Caki2 (cell line): ENCODE measurements around the gene STK10. TPM values are rescaled to one million over a fixed set of nuclear protein-coding genes. Genes with fewer than 3 reads are reported as not detected.

Experiments used
- DNase-seq: peaks from one replicate; pipeline ENCODE4 v3.0.0-alpha.2; 2015; ENCODE audit warnings: low read depth
- in situ Hi-C: cut with HindIII; loops from 2 replicates; pipeline ENCODE4 v1.10.0; 2016; ENCODE audit warnings: low sequenced_read_pairs, low pct_unique_long_range_greater_than_20kb, mixed read lengths
- total RNA-seq: library from RNA; depleted of rRNA; stranded (reverse); fragments of >200 nt; shearing (Covaris generic); gene quantifications from 2 replicates; pipeline ENCODE4 v1.2.3, GENCODE V29; 2014; ENCODE audit warnings: low replicate concordance

STK10 gene
- total RNA-seq, 1 experiment from 2014 or later: 4.0 TPM

DNA sequence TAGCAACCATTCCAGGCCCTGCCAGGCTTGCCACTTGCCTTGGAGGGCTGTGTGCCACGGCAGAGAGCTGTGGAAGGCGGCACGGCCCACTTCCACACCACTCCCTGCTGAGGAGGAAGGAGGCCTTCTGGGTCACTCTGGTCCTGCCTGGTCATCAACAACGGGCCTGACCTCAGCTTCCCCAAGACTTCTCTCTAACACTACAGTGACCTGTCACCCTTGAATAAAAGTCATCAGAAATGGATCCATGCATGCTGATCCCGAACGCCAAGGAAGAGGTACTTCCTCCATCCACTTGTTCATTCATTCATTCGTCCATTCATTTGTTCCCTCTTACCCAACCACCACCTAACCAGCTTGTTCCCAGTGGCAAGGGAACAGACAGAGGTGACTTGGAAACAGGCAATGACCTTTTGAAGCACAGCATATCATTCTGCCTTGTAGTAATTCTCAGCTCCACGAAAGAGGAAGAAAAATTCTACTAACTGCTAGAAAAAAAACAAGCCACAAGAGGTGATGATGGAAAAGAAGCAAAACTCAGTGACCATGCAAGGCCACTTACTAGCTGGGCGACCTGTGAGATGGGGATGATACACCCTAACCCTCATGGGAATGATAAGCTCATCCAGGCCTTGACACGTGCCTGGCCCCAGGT is 58.6 kb downstream of the STK10 start:
- in situ Hi-C loops: no loop called here
- no peak for DNase-seq

DNA sequence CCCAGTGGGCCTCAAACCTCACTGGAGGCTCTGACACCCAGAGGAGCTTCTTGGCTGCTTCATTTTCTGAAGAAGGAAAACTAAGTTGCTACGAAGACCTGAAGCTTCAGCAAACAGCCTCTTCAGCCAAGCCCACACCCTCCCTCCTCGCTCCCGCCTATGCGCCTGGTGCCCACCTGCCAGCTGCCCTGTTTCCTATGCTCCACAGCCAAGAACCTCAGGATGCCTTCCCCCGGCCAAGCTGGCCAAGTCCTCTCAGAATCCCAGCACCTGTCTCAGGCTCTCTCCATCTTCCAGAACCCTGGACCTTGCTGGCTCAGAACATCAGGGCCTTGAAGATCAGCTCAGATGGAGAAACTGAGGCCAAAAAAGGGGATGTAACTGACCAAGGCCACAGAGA is 60.4 kb downstream of the STK10 start:
- DNase-seq: no peak
- in situ Hi-C loops: no loop called here

DNA sequence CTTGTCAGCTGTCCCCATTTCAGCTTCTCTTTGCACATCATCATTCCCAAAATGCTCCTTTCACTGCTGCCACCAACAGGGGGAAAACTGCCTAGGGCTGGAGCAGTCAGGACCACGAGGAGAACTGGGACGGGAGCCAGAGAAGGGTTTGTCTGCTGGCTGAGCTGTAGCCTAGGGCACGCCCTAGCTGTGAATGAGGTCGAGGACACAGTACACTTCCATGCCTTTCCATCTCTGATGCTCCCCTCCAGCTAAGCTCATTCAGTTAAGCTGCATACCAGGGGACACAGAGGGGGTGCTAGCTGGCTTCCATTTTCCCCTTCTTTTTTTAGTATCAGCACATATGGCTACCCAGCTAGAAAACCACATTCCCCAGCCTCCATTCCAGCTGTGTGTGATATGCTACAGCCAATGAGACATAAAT is 64.7 kb downstream of the STK10 start:
- DNase-seq: peak; percentile 47
- in situ Hi-C loops: no loop called here

DNA sequence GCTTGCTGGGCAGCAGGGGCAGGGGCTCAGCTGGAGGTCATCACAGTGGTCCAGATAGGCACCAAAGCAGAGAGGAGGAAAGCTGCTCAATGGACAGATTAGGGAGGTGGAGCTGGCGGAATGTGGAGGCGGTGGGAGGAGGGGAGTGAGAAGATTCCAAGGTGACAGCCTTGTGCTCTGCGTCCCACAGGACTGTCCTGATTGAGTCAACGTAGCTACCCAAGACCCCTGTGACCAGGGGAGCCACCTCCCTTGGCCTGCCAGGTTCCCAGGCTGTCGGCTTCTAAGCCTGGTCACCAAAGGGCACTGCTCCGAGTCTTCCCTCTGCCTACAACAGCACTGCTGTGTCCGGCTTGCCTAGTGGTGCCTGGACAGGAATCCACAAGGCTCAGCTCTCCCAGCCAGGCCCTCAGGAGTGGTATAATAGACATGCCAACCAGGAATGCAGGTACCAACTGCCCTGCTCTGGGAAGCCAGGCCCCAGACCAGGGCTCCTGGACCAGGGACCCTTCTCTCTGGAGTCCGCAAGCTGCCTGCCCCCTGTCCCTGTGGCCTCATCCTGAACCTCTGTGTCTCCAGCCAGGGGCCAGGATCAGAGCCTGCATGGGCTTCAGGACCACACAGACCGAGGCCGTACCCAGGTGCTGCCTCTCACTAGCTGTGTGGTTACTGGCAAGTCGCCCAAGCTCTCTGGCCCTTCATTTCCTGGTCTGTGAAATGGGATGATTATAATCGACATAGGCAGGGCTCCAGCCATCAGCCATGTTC is 67.9 kb downstream of the STK10 start:
- no peak for DNase-seq
- in situ Hi-C loops: no loop called here

- DNase-seq: no peak
- in situ Hi-C loops: no loop called here
Measured at GRCh38 chr5:172118891-172119290, 69.1 kb downstream of the STK10 start.

DNA sequence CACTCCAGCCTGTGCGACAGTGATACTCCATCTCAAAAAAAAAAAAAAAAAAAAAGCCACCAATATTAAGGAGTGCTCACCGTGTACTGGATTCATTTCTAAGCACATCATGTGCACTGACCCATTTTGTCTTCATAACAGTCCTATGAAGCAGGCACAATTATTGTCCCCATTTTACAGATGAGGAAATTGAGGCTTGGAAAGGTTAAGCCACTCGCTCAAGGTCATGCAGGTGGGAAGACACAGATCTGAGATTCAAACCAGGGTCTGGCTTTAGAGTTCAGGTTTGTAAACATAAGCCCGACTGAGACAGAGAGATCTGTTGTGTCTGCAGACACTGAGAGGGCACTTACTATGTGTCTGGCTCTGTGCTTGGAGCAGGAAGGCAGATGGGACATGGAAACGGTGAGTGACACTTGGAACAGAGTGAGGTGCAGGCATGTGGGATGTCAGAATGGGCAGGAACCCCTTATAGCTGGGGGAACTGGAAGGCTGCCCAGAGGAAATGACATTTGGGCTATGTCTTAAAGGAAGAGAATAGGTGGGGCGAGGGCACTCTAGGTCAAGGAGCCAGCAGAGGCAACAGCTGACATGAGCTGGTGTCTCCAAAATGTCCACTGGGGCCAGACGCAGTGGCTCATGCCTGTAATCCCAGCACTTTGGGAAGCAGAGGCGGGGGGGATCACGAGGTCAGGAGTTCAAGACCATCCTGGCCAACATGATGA is 69.9 kb downstream of the STK10 start:
- in situ Hi-C loops: no loop called here
- DNase-seq: no peak

- in situ Hi-C loops: no loop called here
- DNase-seq: no peak
Measured at GRCh38 chr5:172115541-172115982, 72.5 kb downstream of the STK10 start.

DNA sequence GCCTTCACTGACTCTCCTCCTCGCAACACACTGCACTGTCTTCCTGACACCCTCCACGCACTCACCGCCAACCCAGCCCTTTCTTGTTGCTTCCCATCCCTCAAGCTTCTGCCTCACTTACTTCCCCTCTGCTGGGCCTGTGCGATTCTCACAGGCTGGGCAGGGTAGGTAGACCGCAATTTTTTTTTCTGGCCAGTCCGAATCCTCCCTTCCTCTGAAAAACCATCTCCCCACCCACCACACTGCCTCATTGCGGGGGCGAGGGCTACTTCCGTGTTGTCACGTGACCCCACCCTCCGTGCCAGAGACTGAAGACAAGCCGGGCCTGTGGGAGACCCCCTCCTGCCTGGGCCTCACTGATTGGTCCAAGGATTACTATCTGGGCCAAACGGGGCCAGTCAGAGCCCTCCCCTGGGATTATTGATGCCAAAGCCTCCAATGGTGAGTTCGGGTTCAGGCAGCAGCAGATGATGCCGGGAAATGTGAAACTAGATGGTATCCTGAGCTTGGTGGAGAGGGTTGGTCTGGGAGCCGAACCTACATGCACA is 73.1 kb downstream of the STK10 start:
- in situ Hi-C loops: no loop called here
- no peak for DNase-seq

DNA sequence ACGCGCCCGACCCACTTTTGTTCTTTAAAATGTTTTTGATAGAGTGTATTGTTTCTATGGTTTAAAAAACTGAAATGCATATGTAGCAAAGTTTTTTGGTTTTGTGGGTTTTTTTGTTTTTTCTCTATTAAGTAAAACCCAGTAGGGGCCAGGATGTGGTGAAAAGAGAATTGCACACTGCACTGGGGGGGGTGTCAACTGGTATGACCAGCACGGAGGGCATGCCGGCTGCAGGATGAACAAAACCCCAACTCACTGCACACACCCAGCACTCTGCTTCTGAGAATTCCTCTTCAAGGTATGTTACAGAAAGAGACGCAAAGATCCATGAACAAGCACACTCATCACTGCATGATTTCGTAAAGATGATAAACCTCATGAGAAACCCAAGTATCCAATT is 75.0 kb downstream of the STK10 start:
- in situ Hi-C loops: no loop called here
- DNase-seq: no peak

- no peak for DNase-seq
- in situ Hi-C loops: no loop called here
Measured at GRCh38 chr5:172111852-172112225, 76.2 kb downstream of the STK10 start.

DNA sequence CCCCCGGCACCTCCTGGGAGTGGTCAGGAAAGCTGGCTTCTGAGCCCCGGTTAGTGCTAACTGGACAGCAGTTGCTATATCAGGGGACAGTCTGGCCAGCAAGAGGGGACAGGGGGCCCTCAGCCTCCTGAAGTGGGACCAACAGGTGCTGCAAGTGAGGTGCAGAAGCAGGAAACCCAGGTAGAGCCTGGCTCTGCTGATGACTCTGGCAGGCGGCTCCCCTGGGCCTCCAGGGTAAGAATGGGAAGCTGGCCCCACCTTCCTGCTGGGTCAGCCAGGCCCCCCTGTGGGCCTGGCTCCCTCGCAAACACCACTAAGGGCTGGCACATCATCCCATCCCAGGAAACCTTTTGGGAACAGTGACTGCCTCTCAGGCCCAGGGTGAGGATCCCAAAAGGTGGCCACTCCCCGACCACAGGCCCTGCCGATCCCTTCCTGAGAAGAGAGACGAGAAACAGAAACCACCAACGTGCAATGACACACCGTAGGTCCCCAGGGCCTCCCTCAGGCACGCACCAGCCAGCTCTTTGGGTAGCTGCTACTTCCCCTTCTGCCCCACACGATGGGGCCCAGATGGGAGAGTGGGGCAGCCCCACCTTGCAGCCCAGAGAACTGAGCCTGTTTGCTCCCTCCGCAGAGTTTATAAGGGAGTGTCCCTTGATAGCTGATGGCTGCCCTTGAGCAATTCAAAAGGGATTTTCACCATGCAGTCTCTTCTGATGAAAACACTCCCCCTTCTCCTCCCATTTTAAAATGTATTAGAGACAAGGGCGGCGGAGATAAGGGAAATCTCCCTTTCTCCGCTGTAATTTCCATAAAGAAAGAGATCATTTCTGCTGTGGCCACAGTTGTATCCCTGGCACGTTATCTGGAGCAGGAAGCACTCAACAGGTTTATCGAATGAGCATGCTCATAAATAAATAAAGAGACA is 76.8 kb downstream of the STK10 start:
- in situ Hi-C loops: no loop called here

DNA sequence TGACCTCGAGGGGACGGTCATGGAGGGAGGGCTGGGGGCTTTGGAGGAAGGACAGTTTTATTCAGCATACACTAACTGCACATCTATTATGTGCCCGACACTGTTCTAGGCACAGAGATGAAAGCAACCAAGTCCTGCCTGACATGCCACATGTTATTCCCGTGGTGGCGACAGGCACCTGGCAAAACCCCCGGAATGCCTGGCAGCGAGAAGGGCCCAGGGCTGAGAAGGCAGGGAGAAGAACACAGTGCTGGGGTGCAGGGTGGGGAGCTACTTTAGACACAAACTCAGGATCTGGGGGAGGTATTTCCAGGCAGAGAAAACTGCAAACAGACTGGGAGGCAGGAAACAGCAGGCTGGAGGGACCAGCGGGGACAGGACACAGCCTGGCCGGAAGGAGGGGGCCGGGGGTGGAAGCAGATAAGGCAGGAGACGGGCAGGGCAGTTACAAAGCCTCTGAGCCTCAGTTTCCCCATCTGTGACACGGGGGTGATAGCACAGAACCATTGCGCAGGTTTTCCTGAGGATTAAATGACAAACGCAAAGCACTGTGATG is 77.7 kb downstream of the STK10 start:
- in situ Hi-C loops: no loop called here
- no peak for DNase-seq

More for the DNA sequence above, 76.8 kb downstream of the STK10 start:
- no peak for DNase-seq

GRCh38 chr5:172109749-172110148 is 78.3 kb downstream of the STK10 start:
- in situ Hi-C loops: no loop called here
- DNase-seq: no peak

GRCh38 chr5:172107571-172107970 is 80.5 kb downstream of the STK10 start:
- in situ Hi-C loops: no loop called here
- DNase-seq: peak; percentile 37

- DNase-seq: peak; percentile 44
- in situ Hi-C loops: no loop called here
Measured at GRCh38 chr5:172106511-172107356, 81.3 kb downstream of the STK10 start.

GRCh38 chr5:172105811-172106210 is 82.2 kb downstream of the STK10 start:
- in situ Hi-C loops: no loop called here
- DNase-seq: no peak
